Psoas muscle (tissue), 8 donors: Measurements from ENCODE around the gene SPHK2. TPM values are rescaled to one million over a fixed set of nuclear protein-coding genes. Genes with fewer than 3 reads are reported as not detected.

Source experiments
- ATAC-seq, 4 donors: fragments of 200-7000 bp; cut with Tn5 transposase; one replicate each; pipeline ENCODE4 v1.9.1; 2020; ENCODE audit warnings: moderate library complexity in 3 of 4, mild to moderate bottlenecking in 2 of 4
- DNase-seq, 2 donors: peaks; one replicate each; pipeline ENCODE4 v3.0.0-alpha.2; 2020
- H3K27ac ChIP-seq: fragments of 200-600 bp; one replicate; pipeline ENCODE4 v1.8.0; 2022
- H3K27me3 ChIP-seq, 3 donors: fragments of 200-600 bp in 1 of 3; one replicate each; pipeline versions ENCODE4 v1.6.1 to v1.8.0; 2013 to 2022; ENCODE audit warnings: low read length in 2 of 3, mild to moderate bottlenecking in 2 of 3, moderate library complexity in 1 of 3; ENCODE audit not compliant: insufficient read depth in 3 of 3
- H3K36me3 ChIP-seq, 2 donors: fragments of 200-600 bp in 1 of 2; one replicate each; pipeline versions ENCODE4 v1.6.1 to v1.8.0; 2013 to 2022; ENCODE audit warnings: low read depth in 1 of 2, mild to moderate bottlenecking in 1 of 2, moderate library complexity in 1 of 2; ENCODE audit not compliant: insufficient read depth in 1 of 2
- H3K4me1 ChIP-seq: fragments of 200-600 bp; one replicate; pipeline ENCODE4 v1.8.0; 2022
- H3K4me3 ChIP-seq: fragments of 200-600 bp; one replicate; pipeline ENCODE4 v1.8.0; 2022; ENCODE audit warnings: mild to moderate bottlenecking
- H3K9me3 ChIP-seq: fragments of 200-600 bp; one replicate; pipeline ENCODE4 v1.8.0; 2022
- WGBS, 3 donors: extraction: QIAGEN DNeasy Blood & Tissue Kit; methylation state at CpG; one replicate each; pipeline versions ENCODE4 v1.1.6 to v1.1.7; 2013; 5-methylcytosine and 5-hydroxymethylcytosine counted together
- intact Hi-C, 2 donors: fragments of 100-400 bp; cut with DNase I; formaldehyde crosslinking; loops; one replicate each; pipeline versions ENCODE4 v1.11.0 to v1.14.2; 2022
- polyA plus RNA-seq, 3 donors: library from polyadenylated mRNA; stranded (reverse); fragments of 200-250 nt; gene quantifications; one replicate each; pipeline ENCODE4 v1.2.3, GENCODE V29; 2013
- total RNA-seq, 4 donors: library from RNA; stranded (reverse); fragmentation: NEBNext Ultra II Directional in 2 of 4; extraction: Animal tissue kit (Norgen Biotek cat#: 25700) in 2 of 4; gene quantifications; one replicate each; pipeline versions ENCODE4 v1.2.1 to v1.2.4, GENCODE V29; 2021 to 2023
- TF ChIP-seq, protein P1 (sequence below): fragments of 200-600 bp; IDR thresholded peaks from one replicate; pipeline ENCODE4 v1.8.0; 2022; ENCODE audit warnings: antibody characterized with exemption
- donor health status: healthy with polysubstance abuse.
- donor health status: DM: no; HTN: no; CAD: no; lungs with moderate emphysema.
- donor health status: Bipolar disorder and iron deficiency.
- donor health status: healthy.
- donor health status: DM: yes; HTN: yes; CAD: no.
- donor health status: DM: no; HTN: no; CAD: no.
- donor health status: DM: no; HTN: no; CAD: no.
- donor health status: DM: yes; HTN: yes; CAD: no.

Gene SPHK2
- total and polyA plus RNA-seq, 7 donors = 3.3 to 12.8 (median 5.0) TPM

DNA sequence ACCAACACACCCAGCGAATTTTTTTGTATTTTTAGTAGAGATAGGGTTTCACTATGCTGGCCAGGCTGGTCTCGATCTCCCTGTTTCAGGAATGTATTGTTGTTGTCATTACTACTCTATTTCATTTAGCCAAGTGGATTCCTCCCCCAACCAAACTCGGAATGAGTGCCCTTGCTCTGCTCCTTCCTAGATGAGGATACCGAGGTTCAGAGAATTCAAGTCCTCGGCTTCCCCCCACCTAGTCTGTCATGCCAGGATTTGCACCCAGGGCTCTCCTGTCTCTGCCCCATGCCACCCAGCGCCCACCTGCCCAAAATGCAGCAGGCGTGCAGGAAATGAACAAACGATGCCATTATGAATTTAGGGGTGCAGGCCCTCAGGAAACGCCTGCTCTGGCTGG lies 16.3 kb upstream of the SPHK2 start:
- Histone ChIP-seq H3K27me3 (peaks cover 0 to 4% (median 0%) of the 10 kb centered on the region in 3 donors), H3K4me1 (no peaks in the 10 kb centered on the region), H3K36me3 (no peaks in the 10 kb centered on the region), H3K4me3 (no peak overlapping the region), H3K9me3 (no peaks in the 10 kb centered on the region), H3K27ac (no peak overlapping the region)
- intact Hi-C loops = no loop called here
- ATAC-seq (no peak), DNase-seq (no peak)
- 73 to 83% (median 77%) methylated on average over 9 of the region's 9 CpGs for WGBS, 3 donors
- TF ChIP-seq, protein P1, sequence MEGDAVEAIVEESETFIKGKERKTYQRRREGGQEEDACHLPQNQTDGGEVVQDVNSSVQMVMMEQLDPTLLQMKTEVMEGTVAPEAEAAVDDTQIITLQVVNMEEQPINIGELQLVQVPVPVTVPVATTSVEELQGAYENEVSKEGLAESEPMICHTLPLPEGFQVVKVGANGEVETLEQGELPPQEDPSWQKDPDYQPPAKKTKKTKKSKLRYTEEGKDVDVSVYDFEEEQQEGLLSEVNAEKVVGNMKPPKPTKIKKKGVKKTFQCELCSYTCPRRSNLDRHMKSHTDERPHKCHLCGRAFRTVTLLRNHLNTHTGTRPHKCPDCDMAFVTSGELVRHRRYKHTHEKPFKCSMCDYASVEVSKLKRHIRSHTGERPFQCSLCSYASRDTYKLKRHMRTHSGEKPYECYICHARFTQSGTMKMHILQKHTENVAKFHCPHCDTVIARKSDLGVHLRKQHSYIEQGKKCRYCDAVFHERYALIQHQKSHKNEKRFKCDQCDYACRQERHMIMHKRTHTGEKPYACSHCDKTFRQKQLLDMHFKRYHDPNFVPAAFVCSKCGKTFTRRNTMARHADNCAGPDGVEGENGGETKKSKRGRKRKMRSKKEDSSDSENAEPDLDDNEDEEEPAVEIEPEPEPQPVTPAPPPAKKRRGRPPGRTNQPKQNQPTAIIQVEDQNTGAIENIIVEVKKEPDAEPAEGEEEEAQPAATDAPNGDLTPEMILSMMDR = no peak

DNA sequence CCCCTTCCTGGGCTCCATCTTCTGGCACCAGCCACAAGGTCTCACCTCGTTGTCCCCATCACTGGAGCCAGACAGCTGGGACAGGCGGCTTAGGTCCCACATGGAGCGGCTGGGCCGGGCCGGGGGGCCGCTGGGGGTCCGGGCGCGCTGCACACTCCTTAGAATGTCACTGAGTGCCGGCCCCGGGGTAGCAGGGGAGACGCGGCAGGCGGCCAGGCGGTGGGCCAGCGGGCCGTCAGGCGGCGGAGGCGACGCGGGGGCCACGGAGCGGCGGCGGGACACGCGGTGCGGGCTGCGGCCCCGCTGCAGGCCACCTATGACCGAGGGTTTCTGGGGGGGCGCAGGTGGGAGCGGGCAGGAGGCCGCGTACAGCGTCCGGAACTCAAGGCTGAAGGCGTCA lies 15.9 kb upstream of the SPHK2 start:
- WGBS, 3 donors = 89 to 91% (median 90%) methylated on average over 39 of the region's 39 CpGs
- TF ChIP-seq, protein P1 = no peak
- no peaks in the 10 kb centered on the region for H3K4me1 ChIP-seq
- intact Hi-C loops = no loop called here
- no peaks in the 10 kb centered on the region for H3K36me3 ChIP-seq
- no peaks in the 10 kb centered on the region for H3K27me3 ChIP-seq
- H3K9me3 ChIP-seq = no peaks in the 10 kb centered on the region
- DNase-seq (no peak), ATAC-seq (no peak)
- H3K4me3 ChIP-seq = no peak overlapping the region
- no peak overlapping the region for H3K27ac ChIP-seq

DNA sequence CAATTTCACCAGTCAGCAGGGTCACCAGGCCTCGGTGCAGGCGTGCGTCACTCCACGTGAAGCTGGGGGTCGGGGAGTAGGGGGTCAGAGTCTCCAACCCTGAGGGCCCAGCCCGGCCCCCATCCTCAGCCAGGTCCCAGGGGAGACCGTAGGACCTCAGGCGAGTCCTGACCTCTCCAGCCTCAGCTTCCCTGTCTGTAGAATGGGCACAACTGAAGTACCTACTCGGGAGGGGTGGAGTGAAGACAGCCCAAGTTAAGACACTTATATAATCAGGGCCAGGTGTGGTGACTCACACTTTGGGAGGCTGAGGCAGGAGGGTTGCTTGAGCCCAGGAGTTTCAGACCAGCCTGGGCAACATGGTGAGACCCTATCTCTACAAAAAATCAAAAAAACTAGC lies 15.5 kb upstream of the SPHK2 start:
- DNase-seq (no peak), ATAC-seq (no peak)
- Histone ChIP-seq H3K36me3 (no peaks in the 10 kb centered on the region), H3K9me3 (no peaks in the 10 kb centered on the region), H3K4me3 (no peak overlapping the region), H3K27me3 (no peaks in the 10 kb centered on the region), H3K27ac (no peak overlapping the region), H3K4me1 (no peaks in the 10 kb centered on the region)
- 86 to 89% (median 87%) methylated on average over 9 of the region's 9 CpGs for WGBS, 3 donors
- TF ChIP-seq, protein P1 = no peak
- intact Hi-C loops = no loop called here

DNA sequence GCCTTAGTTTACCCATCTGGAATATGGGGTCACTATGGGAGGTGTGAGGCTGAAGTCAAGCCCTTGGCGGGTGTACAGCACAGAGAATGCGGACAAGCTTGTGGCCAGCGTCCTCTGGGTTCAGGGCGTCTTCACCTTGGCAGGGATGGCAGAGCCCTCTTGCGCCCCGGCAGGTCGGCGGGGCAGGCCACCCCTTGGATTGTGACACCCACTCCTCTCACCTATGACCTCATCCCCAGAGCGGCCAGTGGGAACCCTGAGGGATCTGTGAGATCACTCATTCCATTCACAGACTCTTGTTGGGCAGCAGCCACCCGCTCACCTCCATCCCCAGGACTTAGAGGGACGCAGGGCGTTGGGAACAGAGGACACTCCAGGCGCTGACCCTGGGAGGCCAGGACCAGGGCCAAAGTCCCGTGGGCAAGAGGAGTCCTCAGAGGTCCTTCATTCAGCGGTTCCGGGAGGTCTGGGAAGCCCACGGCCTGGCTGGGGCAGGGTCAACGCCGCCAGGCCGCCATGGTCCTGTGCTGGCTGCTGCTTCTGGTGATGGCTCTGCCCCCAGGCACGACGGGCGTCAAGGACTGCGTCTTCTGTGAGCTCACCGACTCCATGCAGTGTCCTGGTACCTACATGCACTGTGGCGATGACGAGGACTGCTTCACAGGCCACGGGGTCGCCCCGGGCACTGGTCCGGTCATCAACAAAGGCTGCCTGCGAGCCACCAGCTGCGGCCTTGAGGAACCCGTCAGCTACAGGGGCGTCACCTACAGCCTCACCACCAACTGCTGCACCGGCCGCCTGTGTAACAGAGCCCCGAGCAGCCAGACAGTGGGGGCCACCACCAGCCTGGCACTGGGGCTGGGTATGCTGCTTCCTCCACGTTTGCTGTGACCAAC lies 12.6 kb upstream of the SPHK2 start, which contains the start of gene SPACA4:
Gene SPACA4, plus strand, starts transcription at position 280 of the 896 bp plus-strand sequence. Its CDS starts 237 bp downstream, at position 517.
- intact Hi-C loops = no loop called here
- H3K9me3 ChIP-seq = no peaks in the 10 kb centered on the region
- no peaks in the 10 kb centered on the region for H3K36me3 ChIP-seq
- no peak for DNase-seq
- TF ChIP-seq, protein P1 = no peak
- H3K4me3 ChIP-seq = no peak within 1 kb of the TSS
- no peaks in the 10 kb centered on the region for H3K27me3 ChIP-seq
- no peaks in the 10 kb centered on the region for H3K4me1 ChIP-seq
- ATAC-seq = no peak
- H3K27ac ChIP-seq = no peak within 1 kb of the TSS
- 86 to 91% (median 89%) methylated on average over 39 of the region's 39 CpGs for WGBS, 3 donors
